ENCODE measurements around the gene ZNF564.

- TF ChIP-seq POLR2AphosphoS5 (IDR thresholded peaks at IDR 0.05) = no peak
- TF ChIP-seq, protein P1, sequence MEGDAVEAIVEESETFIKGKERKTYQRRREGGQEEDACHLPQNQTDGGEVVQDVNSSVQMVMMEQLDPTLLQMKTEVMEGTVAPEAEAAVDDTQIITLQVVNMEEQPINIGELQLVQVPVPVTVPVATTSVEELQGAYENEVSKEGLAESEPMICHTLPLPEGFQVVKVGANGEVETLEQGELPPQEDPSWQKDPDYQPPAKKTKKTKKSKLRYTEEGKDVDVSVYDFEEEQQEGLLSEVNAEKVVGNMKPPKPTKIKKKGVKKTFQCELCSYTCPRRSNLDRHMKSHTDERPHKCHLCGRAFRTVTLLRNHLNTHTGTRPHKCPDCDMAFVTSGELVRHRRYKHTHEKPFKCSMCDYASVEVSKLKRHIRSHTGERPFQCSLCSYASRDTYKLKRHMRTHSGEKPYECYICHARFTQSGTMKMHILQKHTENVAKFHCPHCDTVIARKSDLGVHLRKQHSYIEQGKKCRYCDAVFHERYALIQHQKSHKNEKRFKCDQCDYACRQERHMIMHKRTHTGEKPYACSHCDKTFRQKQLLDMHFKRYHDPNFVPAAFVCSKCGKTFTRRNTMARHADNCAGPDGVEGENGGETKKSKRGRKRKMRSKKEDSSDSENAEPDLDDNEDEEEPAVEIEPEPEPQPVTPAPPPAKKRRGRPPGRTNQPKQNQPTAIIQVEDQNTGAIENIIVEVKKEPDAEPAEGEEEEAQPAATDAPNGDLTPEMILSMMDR (IDR thresholded peaks at IDR 0.05 in 8 of 11, conservative IDR thresholded peaks at IDR 0.05 in 3 of 11) = no peak
Observed at GRCh38 chr19:12494260-12494860, 56.9 kb downstream of the ZNF564 start.
